Measurements from ENCODE around the gene HSPA4L. TPM values are rescaled to one million over a fixed set of nuclear protein-coding genes. Genes with fewer than 3 reads are reported as not detected.

HSPA4L gene
- total RNA-seq, 4 donors from 2014 or later = 2.0 to 2.6 (median 2.4) TPM

- no peak overlapping the region for H3K27ac ChIP-seq
- no peak for DNase-seq
- H3K4me1 ChIP-seq = no peaks in the 10 kb centered on the region
- no peaks in the 10 kb centered on the region for H3K27me3 ChIP-seq
- no peak overlapping the region for H3K4me3 ChIP-seq
- no peaks in the 10 kb centered on the region for H3K36me3 ChIP-seq
- H3K9me3 ChIP-seq = no peaks in the 10 kb centered on the region
- TF ChIP-seq CTCF (IDR thresholded peaks at IDR 0.05) (no peak), POLR2A (IDR thresholded peaks at IDR 0.05) (no peak)
These were observed 10.4 kb upstream of the HSPA4L start for GRCh38 chr4:127771535-127772275.

GRCh38 chr4:127772769-127773671, 9.1 kb upstream of the HSPA4L start:
- Histone ChIP-seq H3K27me3 (no peaks in the 10 kb centered on the region), H3K4me1 (no peaks in the 10 kb centered on the region), H3K27ac (no peak overlapping the region), H3K36me3 (no peaks in the 10 kb centered on the region), H3K9me3 (no peaks in the 10 kb centered on the region), H3K4me3 (no peak overlapping the region)
- TF ChIP-seq POLR2A (IDR thresholded peaks at IDR 0.05) (no peak), CTCF (IDR thresholded peaks at IDR 0.05) (no peak)
- DNase-seq = no peak

GRCh38 chr4:127775843-127776242, 6.3 kb upstream of the HSPA4L start:
- H3K27me3 ChIP-seq = no peaks in the 10 kb centered on the region
- H3K4me3 ChIP-seq = no peak overlapping the region
- no peak for DNase-seq
- no peaks in the 10 kb centered on the region for H3K36me3 ChIP-seq
- H3K4me1 ChIP-seq = no peaks in the 10 kb centered on the region
- no peaks in the 10 kb centered on the region for H3K9me3 ChIP-seq
- TF ChIP-seq CTCF (IDR thresholded peaks at IDR 0.05) (no peak), POLR2A (IDR thresholded peaks at IDR 0.05) (no peak)
- H3K27ac ChIP-seq = no peak overlapping the region

- Histone ChIP-seq H3K27ac (no peak overlapping the region), H3K27me3 (no peaks in the 10 kb centered on the region), H3K4me1 (peaks cover 0 to 3% (median under 1%) of the 10 kb centered on the region in 4 donors), H3K4me3 (no peak overlapping the region), H3K9me3 (no peaks in the 10 kb centered on the region), H3K36me3 (no peaks in the 10 kb centered on the region)
- TF ChIP-seq POLR2A (IDR thresholded peaks at IDR 0.05) = no peak
- TF ChIP-seq CTCF (IDR thresholded peaks at IDR 0.05) = no peak
- no peak for DNase-seq
These were observed 5.5 kb upstream of the HSPA4L start for GRCh38 chr4:127776620-127777019.

- H3K4me1 ChIP-seq = peaks cover 0 to 11% (median 2%) of the 10 kb centered on the region in 4 donors
- no peak overlapping the region for H3K4me3 ChIP-seq
- H3K9me3 ChIP-seq = no peaks in the 10 kb centered on the region
- no peak for DNase-seq
- no peaks in the 10 kb centered on the region for H3K36me3 ChIP-seq
- H3K27ac ChIP-seq = no peak overlapping the region
- no peaks in the 10 kb centered on the region for H3K27me3 ChIP-seq
- no peak for TF ChIP-seq CTCF (IDR thresholded peaks at IDR 0.05)
- TF ChIP-seq POLR2A (IDR thresholded peaks at IDR 0.05) = no peak
These were observed 4.6 kb upstream of the HSPA4L start for GRCh38 chr4:127777487-127777886.

Data from Peyer's patch (tissue), 4 donors.